ENCODE data around the gene TPRN.

TPRN gene

DNA sequence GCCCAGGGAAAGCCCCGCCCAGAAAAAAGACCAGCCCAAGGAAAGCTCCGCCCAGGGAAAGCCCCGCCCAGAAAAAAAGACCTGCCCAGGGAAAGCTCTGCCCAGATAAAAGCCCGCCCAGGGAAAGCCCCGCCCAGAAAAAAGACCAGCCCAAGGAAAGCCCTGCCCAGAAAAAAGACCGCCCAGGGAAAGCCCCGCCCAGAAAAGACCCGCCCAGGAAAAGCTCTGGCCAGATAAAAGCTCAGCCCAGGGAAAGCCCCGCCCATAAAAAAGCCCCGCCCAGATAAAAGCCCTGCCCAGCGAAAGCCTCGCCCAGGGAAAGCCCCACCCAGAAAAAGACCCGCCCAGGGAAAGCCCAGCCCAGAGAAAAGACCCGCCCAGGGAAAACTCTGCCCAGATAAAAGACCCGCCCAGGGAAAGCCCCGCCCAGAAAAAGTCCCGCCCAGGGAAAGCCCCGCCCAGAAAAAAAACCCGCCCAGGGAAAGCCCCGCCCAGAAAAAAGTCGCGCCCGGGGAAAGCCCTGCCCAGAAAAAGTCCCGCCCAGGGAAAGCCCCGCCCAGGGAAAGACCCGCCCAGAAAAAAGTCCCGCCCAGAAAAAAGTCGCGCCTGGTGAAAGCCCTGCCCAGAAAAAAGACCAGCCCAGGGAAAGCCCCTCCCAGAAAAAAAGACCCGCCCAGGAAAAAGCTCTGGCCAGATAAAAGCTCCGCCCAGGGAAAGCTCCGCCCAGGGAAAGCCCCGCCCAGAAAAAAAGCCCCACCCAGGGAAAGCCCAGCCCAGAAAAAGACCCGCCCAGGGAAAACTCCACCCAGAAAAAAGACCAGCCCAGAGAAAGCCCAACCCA is 49.7 kb downstream of the TPRN start:
- no peak overlapping the region for H3K4me3 ChIP-seq (ENCODE audit: low read depth, low read length)
- TF ChIP-seq MYC (IDR thresholded peaks at IDR 0.05; ENCODE audit: low read depth, low read length) (no peak), POLR2A (IDR thresholded peaks at IDR 0.05; ENCODE audit: extremely low read depth, insufficient read length) (no peak)
- TF ChIP-seq, protein P1, sequence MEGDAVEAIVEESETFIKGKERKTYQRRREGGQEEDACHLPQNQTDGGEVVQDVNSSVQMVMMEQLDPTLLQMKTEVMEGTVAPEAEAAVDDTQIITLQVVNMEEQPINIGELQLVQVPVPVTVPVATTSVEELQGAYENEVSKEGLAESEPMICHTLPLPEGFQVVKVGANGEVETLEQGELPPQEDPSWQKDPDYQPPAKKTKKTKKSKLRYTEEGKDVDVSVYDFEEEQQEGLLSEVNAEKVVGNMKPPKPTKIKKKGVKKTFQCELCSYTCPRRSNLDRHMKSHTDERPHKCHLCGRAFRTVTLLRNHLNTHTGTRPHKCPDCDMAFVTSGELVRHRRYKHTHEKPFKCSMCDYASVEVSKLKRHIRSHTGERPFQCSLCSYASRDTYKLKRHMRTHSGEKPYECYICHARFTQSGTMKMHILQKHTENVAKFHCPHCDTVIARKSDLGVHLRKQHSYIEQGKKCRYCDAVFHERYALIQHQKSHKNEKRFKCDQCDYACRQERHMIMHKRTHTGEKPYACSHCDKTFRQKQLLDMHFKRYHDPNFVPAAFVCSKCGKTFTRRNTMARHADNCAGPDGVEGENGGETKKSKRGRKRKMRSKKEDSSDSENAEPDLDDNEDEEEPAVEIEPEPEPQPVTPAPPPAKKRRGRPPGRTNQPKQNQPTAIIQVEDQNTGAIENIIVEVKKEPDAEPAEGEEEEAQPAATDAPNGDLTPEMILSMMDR (IDR thresholded peaks at IDR 0.05; ENCODE audit: low read depth, low read length): no peak
- TF ChIP-seq, protein P2, sequence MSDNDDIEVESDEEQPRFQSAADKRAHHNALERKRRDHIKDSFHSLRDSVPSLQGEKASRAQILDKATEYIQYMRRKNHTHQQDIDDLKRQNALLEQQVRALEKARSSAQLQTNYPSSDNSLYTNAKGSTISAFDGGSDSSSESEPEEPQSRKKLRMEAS (IDR thresholded peaks at IDR 0.05; ENCODE audit: low read depth, low read length): no peak
- peak; percentile 74 for DNase-seq (ENCODE audit: low read depth)

DNA sequence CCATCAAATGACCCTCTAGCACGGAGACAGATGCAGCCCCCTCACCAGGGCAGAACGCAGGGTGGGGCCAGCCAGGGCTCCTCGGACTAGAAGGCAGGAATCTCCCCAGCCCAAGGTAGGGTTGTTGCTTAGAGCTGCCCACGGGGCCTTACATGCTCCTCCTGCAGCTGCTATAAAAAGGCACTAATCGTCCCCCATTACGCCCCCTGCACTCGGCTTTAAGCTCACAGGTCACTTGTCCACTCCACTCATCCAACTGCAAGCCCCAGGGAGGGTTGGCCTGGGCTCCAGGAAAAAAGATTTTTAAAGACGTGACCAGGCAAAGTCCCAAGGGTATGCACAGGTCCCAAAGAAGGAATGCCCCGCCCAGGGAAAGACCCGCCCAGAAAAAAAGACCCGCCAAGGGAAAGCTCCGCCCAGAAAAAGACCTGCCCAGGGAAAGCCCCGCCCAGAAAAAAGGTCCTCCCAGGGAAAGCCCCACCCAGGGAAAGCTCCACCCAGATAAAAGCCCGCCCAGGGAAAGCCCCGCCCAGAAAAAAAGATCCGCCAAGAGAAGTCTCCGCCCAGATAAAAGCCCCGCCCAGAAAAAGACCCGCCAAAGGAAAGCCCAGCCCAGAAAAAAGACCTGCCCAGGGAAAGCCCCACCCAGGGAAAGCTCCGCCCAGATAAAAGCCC is 50.5 kb downstream of the TPRN start:
- no peak overlapping the region for H3K4me3 ChIP-seq (ENCODE audit: low read depth, low read length)
- TF ChIP-seq, protein P2 (IDR thresholded peaks at IDR 0.05; ENCODE audit: low read depth, low read length): no peak
- no peak for TF ChIP-seq POLR2A (IDR thresholded peaks at IDR 0.05; ENCODE audit: extremely low read depth, insufficient read length)
- peak; percentile 67 for DNase-seq (ENCODE audit: low read depth)

DNA sequence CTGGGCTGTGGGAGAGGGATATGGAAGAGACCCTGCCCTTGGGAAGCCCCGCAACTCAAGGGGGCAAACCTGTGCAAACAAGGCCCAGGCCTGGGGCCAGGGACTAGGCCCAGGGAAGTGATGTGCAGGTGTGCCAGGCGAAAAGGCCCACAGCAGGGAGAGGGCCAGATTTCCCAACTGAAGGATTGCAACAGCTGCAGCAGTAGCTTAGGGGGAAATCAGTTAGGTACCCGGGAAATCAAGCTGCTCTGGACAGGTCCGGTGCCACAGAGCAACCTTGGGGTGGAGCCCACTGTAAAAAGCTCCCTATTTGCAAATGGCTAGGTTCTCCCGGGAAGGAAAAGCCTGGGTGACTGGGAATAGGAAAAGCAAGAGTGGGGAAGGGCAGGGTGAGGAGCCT is 51.2 kb downstream of the TPRN start:
- DNase-seq (ENCODE audit: low read depth): no peak
- H3K4me3 ChIP-seq (ENCODE audit: low read depth, low read length): no peak overlapping the region
- TF ChIP-seq MYC (IDR thresholded peaks at IDR 0.05; ENCODE audit: low read depth, low read length) (no peak), POLR2A (IDR thresholded peaks at IDR 0.05; ENCODE audit: extremely low read depth, insufficient read length) (no peak)
- TF ChIP-seq, protein P2 (IDR thresholded peaks at IDR 0.05; ENCODE audit: low read depth, low read length): no peak
- TF ChIP-seq, protein P1 (IDR thresholded peaks at IDR 0.05; ENCODE audit: low read depth, low read length): no peak

DNA sequence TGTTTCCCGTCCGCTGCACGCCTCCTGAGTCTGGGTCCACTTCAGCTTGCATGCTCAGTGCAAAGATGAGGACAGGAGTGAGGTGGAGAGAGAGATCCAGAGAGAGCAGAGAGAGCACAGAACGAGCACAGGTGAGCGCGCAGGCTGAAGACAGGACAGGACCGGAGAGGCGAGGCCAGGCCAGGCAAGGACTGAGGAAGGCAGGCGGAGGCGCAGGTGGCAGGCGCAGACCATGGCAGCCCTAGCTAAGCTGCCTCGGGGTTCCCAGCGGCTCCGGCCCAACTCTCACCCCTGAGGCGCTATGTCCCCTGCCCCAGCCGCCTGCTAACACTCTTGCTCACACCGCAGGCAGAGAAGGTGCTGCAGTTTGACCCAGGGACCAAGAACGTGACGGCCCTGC is 51.9 kb downstream of the TPRN start:
- DNase-seq (ENCODE audit: low read depth): no peak
- TF ChIP-seq, protein P2 (IDR thresholded peaks at IDR 0.05; ENCODE audit: low read depth, low read length): no peak
- TF ChIP-seq POLR2A (IDR thresholded peaks at IDR 0.05; ENCODE audit: extremely low read depth, insufficient read length) (no peak), MYC (IDR thresholded peaks at IDR 0.05; ENCODE audit: low read depth, low read length) (no peak)
- TF ChIP-seq, protein P1 (IDR thresholded peaks at IDR 0.05; ENCODE audit: low read depth, low read length): no peak
- no peak overlapping the region for H3K4me3 ChIP-seq (ENCODE audit: low read depth, low read length)

DNA sequence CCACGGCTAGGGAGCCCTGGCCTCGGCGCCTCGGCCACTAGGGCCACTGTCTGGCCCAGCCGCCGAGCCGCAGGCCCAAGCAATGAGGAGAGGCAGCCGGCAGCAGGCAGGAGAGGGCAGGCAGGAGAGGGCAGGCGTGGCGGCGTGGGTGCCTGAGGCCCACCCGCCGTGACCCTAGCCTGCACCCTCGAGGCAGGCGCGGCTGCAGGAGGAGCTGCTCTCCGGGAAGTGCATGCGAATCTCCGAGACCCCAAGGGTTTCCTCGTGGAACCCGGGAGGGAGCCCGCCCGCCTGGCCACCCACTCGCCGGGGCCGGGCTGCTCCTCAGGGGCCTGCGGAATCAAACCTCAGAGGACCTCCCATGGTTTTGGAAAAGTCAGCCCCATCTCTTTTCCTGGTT is 52.3 kb downstream of the TPRN start:
- no peak for DNase-seq (ENCODE audit: low read depth)
- TF ChIP-seq POLR2A (IDR thresholded peaks at IDR 0.05; ENCODE audit: extremely low read depth, insufficient read length) (no peak), MYC (IDR thresholded peaks at IDR 0.05; ENCODE audit: low read depth, low read length) (no peak)
- TF ChIP-seq, protein P1 (IDR thresholded peaks at IDR 0.05; ENCODE audit: low read depth, low read length): no peak
- TF ChIP-seq, protein P2 (IDR thresholded peaks at IDR 0.05; ENCODE audit: low read depth, low read length): no peak
- no peak overlapping the region for H3K4me3 ChIP-seq (ENCODE audit: low read depth, low read length)

DNA sequence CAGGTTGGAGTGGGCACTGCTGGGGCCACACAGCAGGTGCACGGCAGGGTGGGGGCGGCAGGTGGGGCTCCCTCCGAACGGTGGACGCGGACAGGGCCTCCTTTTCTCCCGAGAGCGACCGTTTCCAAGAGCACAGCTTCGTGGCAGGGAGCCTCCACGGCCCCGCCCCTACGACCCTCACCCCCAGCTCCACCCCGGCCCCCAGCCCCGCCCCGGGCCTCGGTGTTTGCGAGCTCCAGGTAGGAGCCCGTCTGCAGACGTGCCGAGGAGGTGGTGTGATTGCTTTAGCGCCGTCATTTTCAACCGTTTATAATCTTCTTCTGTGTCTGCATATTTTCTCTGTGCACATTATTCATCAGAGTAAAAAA is 52.8 kb downstream of the TPRN start:
- TF ChIP-seq, protein P2 (IDR thresholded peaks at IDR 0.05; ENCODE audit: low read depth, low read length): no peak
- TF ChIP-seq, protein P1 (IDR thresholded peaks at IDR 0.05; ENCODE audit: low read depth, low read length): no peak
- TF ChIP-seq POLR2A (IDR thresholded peaks at IDR 0.05; ENCODE audit: extremely low read depth, insufficient read length) (no peak), MYC (IDR thresholded peaks at IDR 0.05; ENCODE audit: low read depth, low read length) (no peak)
- no peak overlapping the region for H3K4me3 ChIP-seq (ENCODE audit: low read depth, low read length)
- no peak for DNase-seq (ENCODE audit: low read depth)
